ENCODE measurements around the gene EVA1C. TPM values are rescaled to one million over a fixed set of nuclear protein-coding genes. Genes with fewer than 3 reads are reported as not detected.
A peak's percentile ranks its signal among the peaks of the same experiment; 100 is the strongest.
"Not testable (repeated sequence)": the region's sequence is repeated elsewhere in the genome, so short reads cannot be mapped to it uniquely, and the experiment has no call there.

EVA1C gene
- total and polyA plus RNA-seq, 2 donors (not counting 1 experiment from before 2014, with no cell fraction given), result 2.4 to 4.6 TPM

GRCh38 chr21:32388306-32388705 is 24.2 kb upstream of the EVA1C start:
- Histone ChIP-seq H3K36me3 (ENCODE audit: control insufficient read depth, insufficient read depth, low read length) (peaks cover 13% of the 10 kb centered on the region), H3K27ac (ENCODE audit: insufficient read depth, low read length) (no peak overlapping the region), H3K4me2 (ENCODE audit: extremely low read depth, insufficient read depth, low read length) (no peak overlapping the region), H4K20me1 (ENCODE audit: control insufficient read depth, extremely low read depth, insufficient read depth, low read length) (no peaks in the 10 kb centered on the region), H3K4me3 (replicated peaks in 1 of 4; ENCODE audit: control extremely low read depth in 1 of 4, insufficient read depth in 1 of 4, low read depth in 3 of 4, low read length in 4 of 4) (no peak overlapping the region), H3K4me1 (ENCODE audit: control insufficient read depth, extremely low read depth, insufficient read depth, low read length) (peaks cover 2% of the 10 kb centered on the region), H3K9ac (ENCODE audit: insufficient read depth, low read length) (no peak overlapping the region), H3K27me3 (ENCODE audit: control insufficient read depth, insufficient read depth, low read length) (no peaks in the 10 kb centered on the region), H3K79me2 (ENCODE audit: control insufficient read depth, insufficient read depth, low read length) (peaks cover 69% of the 10 kb centered on the region), H3K9me3 (ENCODE audit: control insufficient read depth, insufficient read depth, low read depth, low read length) (no peaks in the 10 kb centered on the region), H2AFZ (ENCODE audit: low read length) (no peak overlapping the region)
- no peak for TF ChIP-seq EZH2 (IDR thresholded peaks at IDR 0.05; ENCODE audit: low read length, missing control alignments)
- TF ChIP-seq CTCF (conservative IDR thresholded peaks at IDR 0.05 in 1 of 2, IDR thresholded peaks at IDR 0.05 in 1 of 2; ENCODE audit: low read depth in 1 of 2, low read length in 2 of 2), result no peak
- DNase-seq (ENCODE audit: low read depth in 2 of 2), result no peak

GRCh38 chr21:32389337-32390015 is 23.0 kb upstream of the EVA1C start:
- no peak overlapping the region for H2AFZ ChIP-seq (ENCODE audit: low read length)
- no peaks in the 10 kb centered on the region for H4K20me1 ChIP-seq (ENCODE audit: control insufficient read depth, extremely low read depth, insufficient read depth, low read length)
- TF ChIP-seq EZH2 (IDR thresholded peaks at IDR 0.05; ENCODE audit: low read length, missing control alignments) (no peak), CTCF (conservative IDR thresholded peaks at IDR 0.05 in 1 of 2, IDR thresholded peaks at IDR 0.05 in 1 of 2; ENCODE audit: low read depth in 1 of 2, low read length in 2 of 2) (no peak)
- peaks cover 66% of the 10 kb centered on the region for H3K79me2 ChIP-seq (ENCODE audit: control insufficient read depth, insufficient read depth, low read length)
- no peak overlapping the region for H3K9ac ChIP-seq (ENCODE audit: insufficient read depth, low read length)
- H3K36me3 ChIP-seq (ENCODE audit: control insufficient read depth, insufficient read depth, low read length), result peaks cover 7% of the 10 kb centered on the region
- no peaks in the 10 kb centered on the region for H3K27me3 ChIP-seq (ENCODE audit: control insufficient read depth, insufficient read depth, low read length)
- H3K4me2 ChIP-seq (ENCODE audit: extremely low read depth, insufficient read depth, low read length), result no peak overlapping the region
- no peak overlapping the region for H3K27ac ChIP-seq (ENCODE audit: insufficient read depth, low read length)
- peaks cover 5% of the 10 kb centered on the region for H3K4me1 ChIP-seq (ENCODE audit: control insufficient read depth, extremely low read depth, insufficient read depth, low read length)
- no peak overlapping the region for H3K4me3 ChIP-seq (replicated peaks in 1 of 4; ENCODE audit: control extremely low read depth in 1 of 4, insufficient read depth in 1 of 4, low read depth in 3 of 4, low read length in 4 of 4)
- no peaks in the 10 kb centered on the region for H3K9me3 ChIP-seq (ENCODE audit: control insufficient read depth, insufficient read depth, low read depth, low read length)
- peak in 1 of 2 donors; percentile 83 for DNase-seq (ENCODE audit: low read depth in 2 of 2)

- peaks cover 61% of the 10 kb centered on the region for H3K79me2 ChIP-seq (ENCODE audit: control insufficient read depth, insufficient read depth, low read length)
- H4K20me1 ChIP-seq (ENCODE audit: control insufficient read depth, extremely low read depth, insufficient read depth, low read length), result not testable (repeated sequence)
Observed at GRCh38 chr21:32390537-32391224, 21.8 kb upstream of the EVA1C start.

More at GRCh38 chr21:32390537-32391224, 21.8 kb upstream of the EVA1C start:
- not testable (repeated sequence) for H2AFZ ChIP-seq (ENCODE audit: low read length); H3K4me3 ChIP-seq (replicated peaks in 1 of 4; ENCODE audit: control extremely low read depth in 1 of 4, insufficient read depth in 1 of 4, low read depth in 3 of 4, low read length in 4 of 4); H3K27ac ChIP-seq (ENCODE audit: insufficient read depth, low read length); DNase-seq (ENCODE audit: low read depth in 2 of 2); H3K9me3 ChIP-seq (ENCODE audit: control insufficient read depth, insufficient read depth, low read depth, low read length); H3K4me1 ChIP-seq (ENCODE audit: control insufficient read depth, extremely low read depth, insufficient read depth, low read length); H3K9ac ChIP-seq (ENCODE audit: insufficient read depth, low read length); H3K36me3 ChIP-seq (ENCODE audit: control insufficient read depth, insufficient read depth, low read length); H3K4me2 ChIP-seq (ENCODE audit: extremely low read depth, insufficient read depth, low read length); H3K27me3 ChIP-seq (ENCODE audit: control insufficient read depth, insufficient read depth, low read length)
